Neural cell (in vitro differentiated cells): ENCODE results near the gene DGKD. TPM values are rescaled to one million over a fixed set of nuclear protein-coding genes. Genes with fewer than 3 reads are reported as not detected.

Experiments
- H2AFZ ChIP-seq: fragments of 200-600, 300-800 bp; sonication (generic), shearing (Covaris generic); 2 replicates; pipeline ENCODE4 v1.6.0; 2014; ENCODE audit warnings: low read depth, mild to moderate bottlenecking, antibody characterized with exemption, low read length, moderate library complexity
- H3F3A ChIP-seq: fragments of 200-600 bp; shearing (Covaris generic); 2 replicates; pipeline ENCODE4 v1.6.1; 2016; ENCODE audit warnings: mild to moderate bottlenecking, moderate library complexity, mixed read lengths, antibody characterized with exemption, low read length; ENCODE audit not compliant: insufficient read depth, poor library complexity, severe bottlenecking
- H3K27ac ChIP-seq: fragments of 200-600, 300-800 bp; sonication (generic), shearing (Covaris generic); 2 replicates; pipeline ENCODE4 v1.5.1; 2014; ENCODE audit warnings: mild to moderate bottlenecking, low read length, moderate library complexity
- H3K27me3 ChIP-seq: fragments of 300-800, 200-600 bp; sonication (generic), shearing (Covaris generic); 2 replicates; pipeline ENCODE4 v1.6.0; 2014; ENCODE audit warnings: mild to moderate bottlenecking, low read depth, low read length, moderate library complexity; ENCODE audit not compliant: insufficient read depth
- H3K36me3 ChIP-seq: fragments of 300-800, 200-600 bp; sonication (generic), shearing (Covaris generic); 2 replicates; pipeline ENCODE4 v1.5.1; 2014; ENCODE audit warnings: mild to moderate bottlenecking, antibody characterized with exemption, low read length, moderate library complexity; ENCODE audit not compliant: insufficient read depth
- H3K4me2 ChIP-seq: fragments of 300-800, 200-600 bp; sonication (generic), shearing (Covaris generic); 2 replicates; pipeline ENCODE4 v1.6.0; 2014; ENCODE audit warnings: mild to moderate bottlenecking, low read length
- H3K4me3 ChIP-seq: fragments of 300-800, 200-600 bp; sonication (generic), shearing (Covaris generic); 2 replicates; pipeline ENCODE4 v1.5.1; 2014; ENCODE audit warnings: mild to moderate bottlenecking, low read length, moderate library complexity
- H3K79me2 ChIP-seq: fragments of 200-600 bp; shearing (Covaris generic); replicated peaks from 2 replicates; pipeline ENCODE4 v1.6.0; 2014; ENCODE audit warnings: mild to moderate bottlenecking, low read length, moderate library complexity; ENCODE audit not compliant: insufficient read depth
- H3K9ac ChIP-seq: fragments of 300-800, 200-600 bp; sonication (generic), shearing (Covaris generic); 2 replicates; pipeline ENCODE4 v1.6.1; 2016; ENCODE audit warnings: mild to moderate bottlenecking, low read length, mixed read lengths
- H3K9me2 ChIP-seq: fragments of 200-600 bp; shearing (Covaris generic); 2 replicates; pipeline ENCODE4 v1.6.1; 2016; ENCODE audit warnings: mild to moderate bottlenecking, low read length, mixed read lengths; ENCODE audit not compliant: insufficient read depth
- H3K9me3 ChIP-seq: fragments of 200-600, 300-800 bp; sonication (generic), shearing (Covaris generic); 2 replicates; pipeline ENCODE4 v1.6.1; 2016; ENCODE audit warnings: mild to moderate bottlenecking, mixed run types, low read length, moderate library complexity, mixed read lengths
- H4K20me1 ChIP-seq: fragments of 200-600 bp; shearing (Covaris generic); 2 replicates; pipeline ENCODE4 v1.6.1; 2016; ENCODE audit warnings: mild to moderate bottlenecking, mixed run types; ENCODE audit not compliant: insufficient read depth
- CTCF ChIP-seq: fragments of 450-650 bp; IDR thresholded peaks from 2 replicates; pipeline ENCODE4 v1.5.1; 2014; ENCODE audit warnings: antibody characterized with exemption, mild to moderate bottlenecking, moderate library complexity; ENCODE audit not compliant: poor library complexity, severe bottlenecking
- EP300 ChIP-seq: fragments of 450-650 bp; conservative IDR thresholded peaks from 2 replicates; pipeline ENCODE4 v1.6.1; 2014; ENCODE audit warnings: antibody characterized with exemption, mild to moderate bottlenecking, moderate library complexity; ENCODE audit not compliant: poor library complexity, severe bottlenecking
- EZH2 ChIP-seq: fragments of 200-600, 300-800 bp; shearing (Covaris generic), sonication (generic); IDR thresholded peaks from 2 replicates; pipeline ENCODE4 v1.6.1; 2014; ENCODE audit warnings: antibody characterized with exemption, low read length, borderline replicate concordance, mild to moderate bottlenecking; ENCODE audit not compliant: insufficient read depth, poor library complexity, severe bottlenecking
- MXI1 ChIP-seq: fragments of 450-650 bp; conservative IDR thresholded peaks from 2 replicates; pipeline ENCODE4 v1.6.1; 2014; ENCODE audit warnings: antibody characterized with exemption, mild to moderate bottlenecking; ENCODE audit not compliant: poor library complexity, severe bottlenecking
- POLR2AphosphoS5 ChIP-seq: IDR thresholded peaks from 2 replicates; pipeline ENCODE4 v1.6.1; 2012
- RAD21 ChIP-seq: fragments of 450-650 bp; conservative IDR thresholded peaks from 2 replicates; pipeline ENCODE4 v1.6.1; 2014; ENCODE audit warnings: antibody characterized with exemption, mild to moderate bottlenecking, moderate library complexity
- REST ChIP-seq: IDR thresholded peaks from 2 replicates; pipeline ENCODE4 v1.6.1; 2012; ENCODE audit warnings: borderline replicate concordance
- SMC3 ChIP-seq: fragments of 450-650 bp; conservative IDR thresholded peaks from 2 replicates; pipeline ENCODE4 v1.6.1; 2014; ENCODE audit warnings: antibody characterized with exemption, mild to moderate bottlenecking, moderate library complexity; ENCODE audit not compliant: poor library complexity
- TAF1 ChIP-seq: IDR thresholded peaks from 2 replicates; pipeline ENCODE4 v1.6.1; 2012; ENCODE audit warnings: low read depth
- polyA plus RNA-seq: library from polyadenylated mRNA; depleted of rRNA; stranded (reverse); fragments of >200 nt; gene quantifications from 2 replicates; pipeline ENCODE4 v1.2.3, GENCODE V29; 2014

Gene DGKD
- polyA plus RNA-seq, 1 donor from 2014 or later = 36.4 TPM

GRCh38 chr2:233352141-233352842, 2.0 kb upstream of the DGKD start:
- no peak overlapping the region for H3K4me3 ChIP-seq
- H3K9ac ChIP-seq = no peak overlapping the region
- H3K79me2 ChIP-seq = peaks cover 13% of the 10 kb centered on the region
- no peaks in the 10 kb centered on the region for H3K36me3 ChIP-seq
- H4K20me1 ChIP-seq = no peaks in the 10 kb centered on the region
- H3K27me3 ChIP-seq = peaks cover 3% of the 10 kb centered on the region
- H3F3A ChIP-seq = no peaks in the 10 kb centered on the region
- no peaks in the 10 kb centered on the region for H3K9me3 ChIP-seq
- no peak overlapping the region for H3K27ac ChIP-seq
- no peaks in the 10 kb centered on the region for H3K9me2 ChIP-seq
- no peak overlapping the region for H2AFZ ChIP-seq
- TF ChIP-seq POLR2AphosphoS5 = no peak
- TF ChIP-seq CTCF = no peak
- H3K4me2 ChIP-seq = no peak overlapping the region

GRCh38 chr2:233353101-233353768, 1.1 kb upstream of the DGKD start:
- TF ChIP-seq EP300 (no peak), CTCF (no peak), RAD21 (no peak), MXI1 (no peak), TAF1 (no peak), POLR2AphosphoS5 (no peak), EZH2 (no peak), REST (no peak), SMC3 (no peak)
- H3K9me2 ChIP-seq = no peaks in the 10 kb centered on the region
- no peaks in the 10 kb centered on the region for H3K36me3 ChIP-seq
- H3F3A ChIP-seq = no peaks in the 10 kb centered on the region
- H3K27me3 ChIP-seq = peaks cover 3% of the 10 kb centered on the region
- peak overlapping the region; percentile 64 for H3K4me3 ChIP-seq
- peak overlapping the region; percentile 43 for H2AFZ ChIP-seq
- H4K20me1 ChIP-seq = no peaks in the 10 kb centered on the region
- peaks cover 16% of the 10 kb centered on the region for H3K79me2 ChIP-seq
- no peaks in the 10 kb centered on the region for H3K9me3 ChIP-seq
- peak overlapping the region; percentile 53 for H3K9ac ChIP-seq
- H3K27ac ChIP-seq = no peak overlapping the region
- peak overlapping the region; percentile 39 for H3K4me2 ChIP-seq
